Esophagus (tissue), 2 donors: ENCODE results near the gene BTBD7. TPM values are rescaled to one million over a fixed set of nuclear protein-coding genes. Genes with fewer than 3 reads are reported as not detected.
"Not testable (repeated sequence)": the region's sequence is repeated elsewhere in the genome, so short reads cannot be mapped to it uniquely, and the experiment has no call there.

Experiments used
- H3K27ac ChIP-seq, 2 donors: one replicate each; pipeline ENCODE4 v1.5.1; 2013; ENCODE audit warnings: low read depth in 2 of 2, mild to moderate bottlenecking in 2 of 2, inconsistent platforms in 1 of 2, low read length in 1 of 2, moderate library complexity in 1 of 2
- H3K27me3 ChIP-seq, 2 donors: one replicate each; pipeline ENCODE4 v1.6.1; 2013; ENCODE audit warnings: low read length in 2 of 2, control low read depth in 1 of 2, mild to moderate bottlenecking in 1 of 2; ENCODE audit not compliant: insufficient read depth in 2 of 2, control insufficient read depth in 1 of 2
- H3K36me3 ChIP-seq, 2 donors: one replicate each; pipeline ENCODE4 v1.6.1; 2013; ENCODE audit warnings: low read length in 1 of 2; ENCODE audit not compliant: control insufficient read depth in 2 of 2, insufficient read depth in 2 of 2
- H3K4me1 ChIP-seq, 2 donors: one replicate each; pipeline ENCODE4 v1.6.1; 2013; ENCODE audit warnings: low read length in 1 of 2; ENCODE audit not compliant: control insufficient read depth in 2 of 2, insufficient read depth in 2 of 2
- H3K4me3 ChIP-seq, 2 donors: one replicate each; pipeline ENCODE4 v1.5.1; 2013; ENCODE audit warnings: low read length in 2 of 2, mild to moderate bottlenecking in 2 of 2, low read depth in 1 of 2, moderate library complexity in 1 of 2
- H3K9me3 ChIP-seq, 2 donors: one replicate each; pipeline ENCODE4 v1.6.1; 2013; ENCODE audit warnings: mild to moderate bottlenecking in 2 of 2, low read depth in 1 of 2, low read length in 1 of 2, moderate library complexity in 1 of 2; ENCODE audit not compliant: control insufficient read depth in 2 of 2, insufficient read depth in 1 of 2
- WGBS, 2 donors: extraction: QIAGEN DNeasy Blood & Tissue Kit; methylation state at CpG; one replicate each; pipeline ENCODE4 v1.1.7; 2013; 5-methylcytosine and 5-hydroxymethylcytosine counted together
- polyA plus RNA-seq, 2 donors: library from polyadenylated mRNA; stranded (reverse); fragments of 200-250 nt; gene quantifications; one replicate each; pipeline ENCODE4 v1.2.3, GENCODE V29; 2013
- donor health status: healthy with polysubstance abuse.
- donor health status: Bipolar disorder and iron deficiency.

The BTBD7 gene, protein sequence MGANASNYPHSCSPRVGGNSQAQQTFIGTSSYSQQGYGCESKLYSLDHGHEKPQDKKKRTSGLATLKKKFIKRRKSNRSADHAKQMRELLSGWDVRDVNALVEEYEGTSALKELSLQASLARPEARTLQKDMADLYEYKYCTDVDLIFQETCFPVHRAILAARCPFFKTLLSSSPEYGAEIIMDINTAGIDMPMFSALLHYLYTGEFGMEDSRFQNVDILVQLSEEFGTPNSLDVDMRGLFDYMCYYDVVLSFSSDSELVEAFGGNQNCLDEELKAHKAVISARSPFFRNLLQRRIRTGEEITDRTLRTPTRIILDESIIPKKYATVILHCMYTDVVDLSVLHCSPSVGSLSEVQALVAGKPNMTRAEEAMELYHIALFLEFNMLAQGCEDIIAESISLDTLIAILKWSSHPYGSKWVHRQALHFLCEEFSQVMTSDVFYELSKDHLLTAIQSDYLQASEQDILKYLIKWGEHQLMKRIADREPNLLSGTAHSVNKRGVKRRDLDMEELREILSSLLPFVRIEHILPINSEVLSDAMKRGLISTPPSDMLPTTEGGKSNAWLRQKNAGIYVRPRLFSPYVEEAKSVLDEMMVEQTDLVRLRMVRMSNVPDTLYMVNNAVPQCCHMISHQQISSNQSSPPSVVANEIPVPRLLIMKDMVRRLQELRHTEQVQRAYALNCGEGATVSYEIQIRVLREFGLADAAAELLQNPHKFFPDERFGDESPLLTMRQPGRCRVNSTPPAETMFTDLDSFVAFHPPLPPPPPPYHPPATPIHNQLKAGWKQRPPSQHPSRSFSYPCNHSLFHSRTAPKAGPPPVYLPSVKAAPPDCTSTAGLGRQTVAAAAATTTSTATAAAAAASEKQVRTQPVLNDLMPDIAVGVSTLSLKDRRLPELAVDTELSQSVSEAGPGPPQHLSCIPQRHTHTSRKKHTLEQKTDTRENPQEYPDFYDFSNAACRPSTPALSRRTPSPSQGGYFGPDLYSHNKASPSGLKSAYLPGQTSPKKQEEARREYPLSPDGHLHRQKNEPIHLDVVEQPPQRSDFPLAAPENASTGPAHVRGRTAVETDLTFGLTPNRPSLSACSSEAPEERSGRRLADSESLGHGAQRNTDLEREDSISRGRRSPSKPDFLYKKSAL
- polyA plus RNA-seq, result 10 to 100 TPM in 1 of 2 donors, 1 to 10 TPM in 1; 7.7 to 10.7 TPM

DNA sequence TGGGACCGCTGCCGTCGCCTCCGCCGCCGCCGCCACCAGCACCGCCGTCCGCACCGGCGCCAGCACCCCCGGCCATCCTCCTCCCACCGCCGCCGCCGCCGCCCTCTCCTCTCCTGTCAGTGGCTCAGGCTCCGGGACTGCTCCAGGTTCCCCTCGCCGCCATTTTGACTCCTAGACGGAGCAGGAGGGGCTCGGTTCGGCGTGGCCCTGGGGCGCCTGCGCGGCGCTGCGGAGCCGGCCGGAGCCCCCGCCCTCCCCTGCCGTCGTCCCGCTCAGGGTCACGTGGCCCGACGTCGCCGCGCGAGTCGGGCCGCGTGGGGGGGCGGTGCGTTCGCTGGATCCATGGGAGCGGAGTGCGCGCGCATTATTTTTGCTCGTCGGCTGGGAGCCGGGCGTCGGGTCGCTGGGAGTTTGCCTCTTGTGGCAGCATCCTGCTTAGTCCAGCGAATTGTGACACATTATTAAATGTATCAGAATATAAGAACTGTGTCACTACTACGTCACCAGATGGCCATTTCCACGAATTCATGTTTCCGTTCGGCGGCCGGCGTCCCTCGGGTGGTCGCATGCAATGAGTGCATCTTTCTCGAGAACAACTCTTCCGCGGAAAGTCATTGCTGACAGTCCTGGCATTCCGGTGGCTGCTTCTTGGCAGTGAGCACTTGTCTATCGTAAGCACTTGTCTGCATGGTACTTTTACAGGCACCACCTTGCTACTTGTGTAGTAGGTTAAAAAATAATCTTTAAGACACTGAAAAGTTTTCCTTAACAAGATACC lies at the start of gene BTBD7:
Gene BTBD7 (minus strand): TSS at position 184 of the 778 bp plus-strand sequence. CDS start 36,985 bp downstream, outside the sequence.
- peak within 1 kb of the TSS; percentile 77 to 83 for H3K4me3 ChIP-seq
- no peaks in the 10 kb centered on the region for H3K4me1 ChIP-seq
- H3K36me3 ChIP-seq, result no peaks in the 10 kb centered on the region
- no peaks in the 10 kb centered on the region for H3K27me3 ChIP-seq
- WGBS, 2 donors, result 0% methylated on average over 71 to 74 of the region's 74 CpGs
- H3K27ac ChIP-seq, result peak within 1 kb of the TSS; percentile 94 to 95
- peaks cover 0 to 2% of the 10 kb centered on the region in 2 donors for H3K9me3 ChIP-seq

DNA sequence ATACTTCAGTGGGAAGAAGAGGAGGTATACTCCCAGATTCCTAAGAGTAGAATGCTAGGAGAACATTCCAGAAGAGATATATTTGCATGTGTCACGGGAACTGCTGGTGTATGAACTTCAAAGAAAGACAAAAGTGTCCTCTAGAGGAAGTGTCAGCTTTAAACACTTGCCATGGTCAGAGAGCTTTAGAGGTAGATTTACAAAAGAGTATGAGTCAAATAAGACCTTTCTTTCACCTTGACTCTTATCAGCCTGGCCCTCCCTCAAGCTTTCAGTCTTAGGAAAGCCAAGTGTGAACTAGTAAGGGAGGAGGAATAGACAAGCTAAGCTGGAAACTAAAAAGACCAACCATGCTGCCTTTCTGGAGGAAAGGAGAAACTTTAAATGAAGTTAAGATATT lies 48.8 kb upstream of the BTBD7 start:
- Histone ChIP-seq H3K27me3 (peaks cover 0 to 6% of the 10 kb centered on the region in 2 donors), H3K27ac (no peak overlapping the region), H3K36me3 (no peaks in the 10 kb centered on the region), H3K9me3 (no peaks in the 10 kb centered on the region), H3K4me1 (no peaks in the 10 kb centered on the region), H3K4me3 (no peak overlapping the region)
- 41 to 43% methylated on average over 1 of the region's 1 CpG for WGBS, 2 donors

GRCh38 chr14:93379831-93380230 lies 47.0 kb upstream of the BTBD7 start:
- Histone ChIP-seq H3K27me3 (peaks cover 0 to 6% of the 10 kb centered on the region in 2 donors), H3K27ac (no peak overlapping the region), H3K36me3 (no peaks in the 10 kb centered on the region), H3K9me3 (no peaks in the 10 kb centered on the region), H3K4me1 (no peaks in the 10 kb centered on the region), H3K4me3 (no peak overlapping the region)
- 42 to 52% methylated on average over 1 of the region's 1 CpG for WGBS, 2 donors

DNA sequence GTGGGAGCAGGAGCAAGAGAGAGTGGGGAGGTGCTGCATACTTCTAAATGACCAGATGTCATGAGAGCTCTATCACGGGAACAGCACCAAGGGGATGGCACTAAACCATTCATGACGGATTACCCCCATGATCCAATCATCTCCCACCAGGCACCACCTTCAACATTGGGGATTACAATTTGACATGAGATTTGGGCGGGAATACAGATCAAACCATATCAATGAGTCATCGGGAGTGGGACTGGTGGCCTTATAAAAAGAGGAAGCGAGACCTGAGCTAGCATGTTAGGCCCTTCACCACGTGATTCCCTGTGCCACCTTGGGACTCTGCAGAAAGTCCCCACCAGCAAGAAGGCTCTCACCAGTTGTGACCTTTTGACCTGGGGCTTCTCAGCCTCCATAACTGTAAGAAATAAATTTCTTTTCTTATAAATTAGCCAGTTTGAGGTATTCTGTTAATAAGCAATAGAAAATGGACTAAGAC lies 42.9 kb upstream of the BTBD7 start:
- Histone ChIP-seq H3K27me3 (peaks cover 0 to 6% of the 10 kb centered on the region in 2 donors), H3K27ac (no peak overlapping the region), H3K4me3 (no peak overlapping the region), H3K4me1 (no peaks in the 10 kb centered on the region), H3K9me3 (no peaks in the 10 kb centered on the region), H3K36me3 (no peaks in the 10 kb centered on the region)
- WGBS, 2 donors, result 73 to 81% methylated on average over 6 of the region's 6 CpGs

- Histone ChIP-seq H3K27ac (no peak overlapping the region), H3K27me3 (no peaks in the 10 kb centered on the region), H3K36me3 (no peaks in the 10 kb centered on the region), H3K4me3 (no peak overlapping the region), H3K9me3 (no peaks in the 10 kb centered on the region), H3K4me1 (no peaks in the 10 kb centered on the region)
- 71 to 77% methylated on average over 4 of the region's 4 CpGs for WGBS, 2 donors
Measured at GRCh38 chr14:93369713-93370266, 37.0 kb upstream of the BTBD7 start.

GRCh38 chr14:93368996-93369712 lies 36.3 kb upstream of the BTBD7 start:
- Histone ChIP-seq H3K9me3 (no peaks in the 10 kb centered on the region), H3K27ac (no peak overlapping the region), H3K27me3 (no peaks in the 10 kb centered on the region), H3K4me1 (no peaks in the 10 kb centered on the region), H3K36me3 (no peaks in the 10 kb centered on the region), H3K4me3 (no peak overlapping the region)
- WGBS, 2 donors, result 50 to 54% methylated on average over 5 of the region's 5 CpGs

- 90 to 94% methylated on average over 6 of the region's 6 CpGs for WGBS, 2 donors
- H3K9me3 ChIP-seq, H3K36me3 ChIP-seq, H3K27me3 ChIP-seq, H3K4me1 ChIP-seq, H3K4me3 ChIP-seq, H3K27ac ChIP-seq: not testable (repeated sequence)
Measured at GRCh38 chr14:93354873-93355272, 22.0 kb upstream of the BTBD7 start.

- no peak overlapping the region for H3K27ac ChIP-seq
- no peaks in the 10 kb centered on the region for H3K9me3 ChIP-seq
- no peaks in the 10 kb centered on the region for H3K36me3 ChIP-seq
- no peaks in the 10 kb centered on the region for H3K4me1 ChIP-seq
- 88 to 91% methylated on average over 5 of the region's 5 CpGs for WGBS, 2 donors
- no peaks in the 10 kb centered on the region for H3K27me3 ChIP-seq
- no peak overlapping the region for H3K4me3 ChIP-seq
Measured at GRCh38 chr14:93348292-93348691, 15.5 kb upstream of the BTBD7 start.
